A673 (cell line): ENCODE measurements around the gene CAVIN3. TPM values are rescaled to one million over a fixed set of nuclear protein-coding genes. Genes with fewer than 3 reads are reported as not detected.

Source experiments
- BruUV-seq: library from RNA; stranded (reverse); fragments of 400-500 nt; replicated peaks from 2 replicates; lab custom pipeline; 2021; lab: Mats Ljungman, UMichigan
- CTCF ChIA-PET: fragments of 300-600 bp; sonication (Branson Sonifier 250); formaldehyde crosslinking; loops from one replicate; lab custom pipeline; 2022; ENCODE audit warnings: antibody characterized with exemption; lab: Charles Lee
- POLR2A ChIA-PET: fragments of 300-600 bp; sonication (Branson Sonifier 250); formaldehyde crosslinking; loops from one replicate; lab custom pipeline; 2022; ENCODE audit warnings: antibody characterized with exemption; ENCODE audit not compliant: low non-redundant PET; lab: Charles Lee
- DNase-seq: peaks from one replicate; pipeline ENCODE4 v3.0.0-alpha.2; 2015; ENCODE audit warnings: low spot score
- H3K27ac ChIP-seq: fragments of 200-600 bp; sonication (generic); 2 replicates; pipeline ENCODE4 v1.5.1; 2016; ENCODE audit warnings: mixed run types, low read depth, mild to moderate bottlenecking, mixed read lengths, antibody characterized with exemption, low read length; ENCODE audit not compliant: poor library complexity, severe bottlenecking
- H3K27me3 ChIP-seq: fragments of 200-600 bp; sonication (generic); replicated peaks from 2 replicates; pipeline ENCODE4 v1.6.1; 2017; ENCODE audit warnings: mixed run types, low read depth, mild to moderate bottlenecking, mixed read lengths, antibody characterized with exemption, low read length; ENCODE audit not compliant: insufficient read depth, poor library complexity
- H3K36me3 ChIP-seq: fragments of 200-600 bp; sonication (generic); 2 replicates; pipeline ENCODE4 v1.6.1; 2016; ENCODE audit warnings: mixed run types, mild to moderate bottlenecking, mixed read lengths, antibody characterized with exemption, low read length; ENCODE audit not compliant: insufficient read depth, poor library complexity, severe bottlenecking
- H3K4me1 ChIP-seq: fragments of 200-600 bp; sonication (generic); 2 replicates; pipeline ENCODE4 v1.6.1; 2017; ENCODE audit warnings: mixed run types, mild to moderate bottlenecking, mixed read lengths, antibody characterized with exemption, low read length; ENCODE audit not compliant: insufficient read depth, poor library complexity, severe bottlenecking
- H3K4me3 ChIP-seq: fragments of 200-600 bp; sonication (generic); 2 replicates; pipeline ENCODE4 v1.5.1; 2016; ENCODE audit warnings: low read depth, mixed run types, mild to moderate bottlenecking, mixed read lengths, low read length; ENCODE audit not compliant: poor library complexity, severe bottlenecking
- H3K9me3 ChIP-seq: fragments of 200-600 bp; sonication (generic); 2 replicates; pipeline ENCODE4 v1.6.1; 2016; ENCODE audit warnings: mixed run types, low read depth, mild to moderate bottlenecking, mixed read lengths, antibody characterized with exemption, low read length; ENCODE audit not compliant: poor library complexity, severe bottlenecking
- EZH2 ChIP-seq: fragments of 200-600 bp; sonication (generic); IDR thresholded peaks from 2 replicates; pipeline ENCODE4 v1.6.1; 2017; ENCODE audit warnings: borderline replicate concordance, low read depth, mild to moderate bottlenecking, mixed read lengths, antibody characterized with exemption, low read length; ENCODE audit not compliant: poor library complexity, severe bottlenecking
- intact Hi-C: fragments of 100-400 bp; cut with micrococcal nuclease; formaldehyde crosslinking; loops from one replicate; pipeline ENCODE4 v1.10.0; 2022; ENCODE audit not compliant: unreplicated experiment
- total RNA-seq: library from RNA; stranded (reverse); gene quantifications from 2 replicates; pipeline ENCODE4 v1.2.3, GENCODE V29; 2021
- TF ChIP-seq, protein P1 (sequence below): fragments of 300-800, 200-600 bp; sonication (generic); conservative IDR thresholded peaks from 2 replicates; pipeline ENCODE4 v1.5.1; 2017; ENCODE audit warnings: low read depth, mild to moderate bottlenecking, antibody characterized with exemption, low read length, moderate library complexity, mixed read lengths

The CAVIN3 gene
- total RNA-seq, 1 experiment from 2014 or later = 1.3 TPM

DNA sequence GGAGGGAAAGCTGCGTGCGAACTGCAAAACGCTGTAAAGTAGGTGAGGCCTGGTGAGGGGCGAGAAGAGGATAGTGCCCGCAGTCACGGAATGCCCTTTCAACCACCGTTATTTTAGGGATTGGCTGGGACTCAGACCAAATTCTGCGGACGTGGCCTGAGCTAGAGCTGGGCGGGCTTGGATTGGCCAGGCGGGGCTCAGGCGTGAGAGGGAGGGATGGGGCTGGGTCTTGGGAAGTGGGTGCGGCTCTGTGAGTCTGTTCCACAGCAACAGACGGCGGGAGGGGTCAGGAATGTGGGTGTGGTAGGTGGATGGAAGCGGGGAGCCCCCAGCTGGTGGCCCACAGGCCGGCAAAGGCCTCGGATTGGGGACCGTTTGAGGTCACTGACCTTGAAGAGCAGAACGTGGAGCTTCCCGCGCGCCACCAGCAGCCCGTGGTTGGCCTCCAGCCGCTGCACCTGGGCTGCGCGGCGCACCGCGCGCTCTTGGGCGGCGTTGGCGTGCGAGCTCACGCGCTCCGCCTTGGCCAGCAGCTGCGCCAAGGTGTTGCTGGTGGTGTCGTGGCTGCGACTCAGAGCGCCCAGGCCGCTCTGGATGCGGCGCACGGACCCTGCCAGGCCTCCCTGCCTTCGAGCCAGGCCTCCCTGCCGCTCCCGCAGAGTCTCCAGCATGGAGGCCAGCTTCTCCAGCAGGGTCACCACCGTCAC lies 444 bp downstream of the CAVIN3 start:
- CTCF ChIA-PET = no interaction called here
- H3K4me3 ChIP-seq = no peak overlapping the region
- peak overlapping the region; percentile 83 for H3K27ac ChIP-seq
- no TSS peak for BruUV-seq
- POLR2A ChIA-PET = no interaction called here
- peaks cover 22% of the 10 kb centered on the region for H3K4me1 ChIP-seq
- intact Hi-C loops = no loop called here
- H3K36me3 ChIP-seq = no peaks in the 10 kb centered on the region
- DNase-seq = no peak
- H3K9me3 ChIP-seq = no peaks in the 10 kb centered on the region
- H3K27me3 ChIP-seq = no peaks in the 10 kb centered on the region
- no peak for TF ChIP-seq EZH2
- TF ChIP-seq, protein P1, sequence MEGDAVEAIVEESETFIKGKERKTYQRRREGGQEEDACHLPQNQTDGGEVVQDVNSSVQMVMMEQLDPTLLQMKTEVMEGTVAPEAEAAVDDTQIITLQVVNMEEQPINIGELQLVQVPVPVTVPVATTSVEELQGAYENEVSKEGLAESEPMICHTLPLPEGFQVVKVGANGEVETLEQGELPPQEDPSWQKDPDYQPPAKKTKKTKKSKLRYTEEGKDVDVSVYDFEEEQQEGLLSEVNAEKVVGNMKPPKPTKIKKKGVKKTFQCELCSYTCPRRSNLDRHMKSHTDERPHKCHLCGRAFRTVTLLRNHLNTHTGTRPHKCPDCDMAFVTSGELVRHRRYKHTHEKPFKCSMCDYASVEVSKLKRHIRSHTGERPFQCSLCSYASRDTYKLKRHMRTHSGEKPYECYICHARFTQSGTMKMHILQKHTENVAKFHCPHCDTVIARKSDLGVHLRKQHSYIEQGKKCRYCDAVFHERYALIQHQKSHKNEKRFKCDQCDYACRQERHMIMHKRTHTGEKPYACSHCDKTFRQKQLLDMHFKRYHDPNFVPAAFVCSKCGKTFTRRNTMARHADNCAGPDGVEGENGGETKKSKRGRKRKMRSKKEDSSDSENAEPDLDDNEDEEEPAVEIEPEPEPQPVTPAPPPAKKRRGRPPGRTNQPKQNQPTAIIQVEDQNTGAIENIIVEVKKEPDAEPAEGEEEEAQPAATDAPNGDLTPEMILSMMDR = no peak

DNA sequence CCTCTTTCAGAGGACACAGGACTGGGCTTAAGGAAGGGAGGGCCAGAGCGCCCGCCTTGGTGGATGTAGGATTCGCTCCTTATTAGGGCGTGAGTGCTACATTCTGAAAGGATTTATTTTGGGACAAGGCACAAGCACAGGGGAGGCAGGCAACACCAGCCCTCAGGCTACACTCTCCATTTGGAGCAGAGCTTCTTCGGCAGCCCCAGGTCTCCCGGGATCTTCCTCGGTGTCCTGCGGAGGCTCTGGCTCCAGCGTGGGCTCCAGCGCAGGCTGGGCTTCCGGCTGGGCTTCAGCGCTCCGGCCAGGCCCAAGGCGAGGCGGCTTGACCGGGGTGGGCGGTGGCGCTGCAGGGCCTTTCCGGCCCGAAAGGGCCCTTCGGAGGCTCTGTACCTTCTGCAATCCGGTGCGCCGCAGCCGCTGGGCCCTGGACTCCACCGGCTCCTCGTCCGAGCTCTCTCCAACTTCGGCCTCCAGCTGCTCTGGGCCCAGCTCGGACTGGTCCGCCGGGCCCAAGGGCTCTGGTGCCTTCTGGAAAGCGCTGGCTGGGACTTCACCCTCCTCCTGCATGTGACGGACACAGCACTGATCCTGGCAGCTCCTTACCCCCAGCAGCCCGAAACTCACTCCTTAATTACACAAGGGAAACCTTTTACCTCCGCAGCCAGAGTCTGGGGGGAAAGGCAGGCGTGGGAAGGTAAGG lies 1.1 kb downstream of the CAVIN3 start:
- intact Hi-C loops = no loop called here
- ChIA-PET POLR2A (no interaction called here), CTCF (no interaction called here)
- H3K4me3 ChIP-seq = no peak overlapping the region
- no peak overlapping the region for H3K27ac ChIP-seq
- H3K4me1 ChIP-seq = peaks cover 22% of the 10 kb centered on the region
- TF ChIP-seq, protein P1 = no peak
- TF ChIP-seq EZH2 = no peak
- no peaks in the 10 kb centered on the region for H3K27me3 ChIP-seq
- no peak for DNase-seq
- H3K9me3 ChIP-seq = no peaks in the 10 kb centered on the region
- BruUV-seq = no TSS peak
- no peaks in the 10 kb centered on the region for H3K36me3 ChIP-seq

DNA sequence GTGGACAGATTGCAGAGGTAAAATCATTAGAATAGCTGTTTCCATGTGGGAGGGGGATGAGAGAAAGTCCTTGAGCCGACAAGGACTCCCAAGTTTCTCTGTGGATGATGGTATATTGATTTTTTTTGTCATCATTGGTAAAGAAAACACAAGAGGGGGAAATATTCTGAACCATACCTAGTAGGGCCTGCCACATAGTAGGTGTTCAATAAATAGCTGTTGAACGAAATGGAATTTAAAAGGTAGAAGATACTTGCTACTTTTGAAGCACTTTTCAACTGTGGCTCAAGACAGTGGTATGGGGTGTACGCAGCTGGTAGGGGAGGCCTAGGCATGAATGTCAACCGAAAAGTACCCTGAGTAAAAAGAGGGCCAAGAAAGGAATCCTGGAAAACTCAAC lies 2.1 kb downstream of the CAVIN3 start:
- Histone ChIP-seq H3K9me3 (no peaks in the 10 kb centered on the region), H3K27me3 (no peaks in the 10 kb centered on the region), H3K4me1 (peaks cover 22% of the 10 kb centered on the region), H3K27ac (no peak overlapping the region), H3K36me3 (no peaks in the 10 kb centered on the region), H3K4me3 (no peak overlapping the region)
- no peak for DNase-seq
- ChIA-PET POLR2A (no interaction called here), CTCF (interaction anchor here (0.8 kb wide), 1 partner anchor 67 kb away, joined by 3 read pairs; no protein-coding TSS in a partner anchor)
- intact Hi-C loops = no loop called here
- no TSS peak for BruUV-seq
- TF ChIP-seq, protein P1 = no peak
- no peak for TF ChIP-seq EZH2
